Caco-2 (cell line): Measurements from ENCODE around the gene GRM5. TPM values are rescaled to one million over a fixed set of nuclear protein-coding genes. Genes with fewer than 3 reads are reported as not detected.

Experiments
- BruUV-seq: library from RNA; stranded (reverse); fragments of 400-500 nt; replicated peaks from 2 replicates; lab custom pipeline; 2021; lab: Mats Ljungman, UMichigan
- CTCF ChIA-PET: fragments of 300-600 bp; sonication (Branson Sonifier 250); formaldehyde crosslinking; loops from one replicate; lab custom pipeline; 2022; ENCODE audit warnings: antibody characterized with exemption; lab: Charles Lee
- POLR2A ChIA-PET: fragments of 300-600 bp; sonication (Branson Sonifier 250); formaldehyde crosslinking; loops from one replicate; lab custom pipeline; 2022; ENCODE audit warnings: antibody characterized with exemption; lab: Charles Lee
- DNase-seq, 2 experiments: peaks; one replicate each; pipeline versions ENCODE4 v3.0.0 to v3.0.0-alpha.2; 2020 to 2022
- H3K27me3 ChIP-seq: replicated peaks from 2 replicates; pipeline ENCODE4 v1.6.0; 2011; ENCODE audit warnings: low read length; ENCODE audit not compliant: control insufficient read depth, insufficient read depth
- H3K36me3 ChIP-seq: 2 replicates; pipeline ENCODE4 v1.5.1; 2011; ENCODE audit warnings: low read length; ENCODE audit not compliant: control insufficient read depth, insufficient read depth
- H3K4me1 ChIP-seq: fragments of 250-450 bp; sonication (Bioruptor Pico); 2 replicates; pipeline ENCODE4 v1.5.1; 2020; ENCODE audit warnings: mild to moderate bottlenecking
- H3K4me3 ChIP-seq: 2 replicates; pipeline ENCODE4 v1.5.1; 2011; ENCODE audit warnings: low read depth, mild to moderate bottlenecking, control low read depth, low read length
- H3K9me3 ChIP-seq: fragments of 250-450 bp; sonication (Bioruptor Pico); 2 replicates; pipeline ENCODE4 v1.5.1; 2020; ENCODE audit warnings: mild to moderate bottlenecking, moderate library complexity
- H3K27ac Mint-ChIP-seq: one replicate; pipeline ENCODE4 v1.8.0; 2022; ENCODE audit warnings: mixed read lengths; ENCODE audit not compliant: unreplicated experiment
- H3K27me3 Mint-ChIP-seq: one replicate; pipeline ENCODE4 v1.8.0; 2022; ENCODE audit warnings: mixed read lengths; ENCODE audit not compliant: insufficient read depth, unreplicated experiment
- H3K36me3 Mint-ChIP-seq: one replicate; pipeline ENCODE4 v1.8.0; 2022; ENCODE audit warnings: mild to moderate bottlenecking, mixed read lengths; ENCODE audit not compliant: insufficient read depth, unreplicated experiment
- H3K4me1 Mint-ChIP-seq: one replicate; pipeline ENCODE4 v1.8.0; 2022; ENCODE audit warnings: low read depth, mixed read lengths; ENCODE audit not compliant: unreplicated experiment
- H3K4me3 Mint-ChIP-seq: one replicate; pipeline ENCODE4 v1.8.0; 2022; ENCODE audit warnings: mild to moderate bottlenecking, moderate library complexity, mixed read lengths; ENCODE audit not compliant: unreplicated experiment
- H3K9me3 Mint-ChIP-seq: one replicate; pipeline ENCODE4 v1.8.0; 2022; ENCODE audit warnings: mixed read lengths; ENCODE audit not compliant: unreplicated experiment
- intact Hi-C: fragments of 100-400 bp; cut with micrococcal nuclease; formaldehyde crosslinking; loops from one replicate; pipeline ENCODE4 v1.10.0; 2022; ENCODE audit not compliant: unreplicated experiment
- total RNA-seq: library from RNA; stranded (reverse); gene quantifications from 2 replicates; pipeline ENCODE4 v1.2.3, GENCODE V29; 2022
- TF ChIP-seq, protein P1 (sequence below), 2 experiments: fragments of 200-600 bp in 1 of 2; IDR thresholded peaks; 1 replicate in 1 of 2; 2 replicates in 1 of 2; pipeline versions ENCODE4 v1.5.1 to v1.8.0; 2011 to 2022; ENCODE audit warnings: antibody characterized with exemption in 1 of 2, control low read depth in 1 of 2, inconsistent platforms in 1 of 2, low read depth in 1 of 2, low read length in 1 of 2, mild to moderate bottlenecking in 1 of 2, moderate library complexity in 1 of 2; ENCODE audit not compliant: insufficient read depth in 1 of 2, severe bottlenecking in 1 of 2, unreplicated experiment in 1 of 2

GRM5 gene
- total RNA-seq, 1 experiment from 2014 or later: not detected

DNA sequence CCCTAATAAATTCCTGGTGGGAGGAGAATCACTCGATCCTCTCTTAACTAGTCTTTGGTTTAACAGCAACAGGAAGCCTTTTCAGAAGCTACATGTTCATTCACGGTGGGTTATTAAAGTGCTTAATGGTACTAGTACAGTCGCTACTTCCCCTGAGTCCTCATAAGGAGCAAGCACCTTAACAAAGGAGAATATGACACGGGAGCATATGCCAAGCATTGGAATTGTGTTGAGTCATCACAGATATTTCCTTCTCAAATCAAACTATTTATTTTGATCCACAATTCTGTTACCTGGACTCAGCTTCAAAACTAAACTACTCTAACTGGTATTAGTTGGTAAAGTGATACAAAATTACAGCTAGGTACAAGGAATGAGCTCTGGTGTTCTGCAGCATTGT is 550.8 kb downstream of the GRM5 start:
- CTCF ChIA-PET: interaction anchor here (0.6 kb wide), 1 partner anchor 341 kb away, joined by 3 read pairs; no protein-coding TSS in a partner anchor
- BruUV-seq: no TSS peak
- POLR2A ChIA-PET: no interaction called here
- no peak overlapping the region for H3K4me3 Mint-ChIP-seq
- DNase-seq: no peak
- H3K9me3 ChIP-seq: no peaks in the 10 kb centered on the region
- H3K9me3 Mint-ChIP-seq: no peaks in the 10 kb centered on the region
- intact Hi-C loops: no loop called here
- TF ChIP-seq, protein P1, sequence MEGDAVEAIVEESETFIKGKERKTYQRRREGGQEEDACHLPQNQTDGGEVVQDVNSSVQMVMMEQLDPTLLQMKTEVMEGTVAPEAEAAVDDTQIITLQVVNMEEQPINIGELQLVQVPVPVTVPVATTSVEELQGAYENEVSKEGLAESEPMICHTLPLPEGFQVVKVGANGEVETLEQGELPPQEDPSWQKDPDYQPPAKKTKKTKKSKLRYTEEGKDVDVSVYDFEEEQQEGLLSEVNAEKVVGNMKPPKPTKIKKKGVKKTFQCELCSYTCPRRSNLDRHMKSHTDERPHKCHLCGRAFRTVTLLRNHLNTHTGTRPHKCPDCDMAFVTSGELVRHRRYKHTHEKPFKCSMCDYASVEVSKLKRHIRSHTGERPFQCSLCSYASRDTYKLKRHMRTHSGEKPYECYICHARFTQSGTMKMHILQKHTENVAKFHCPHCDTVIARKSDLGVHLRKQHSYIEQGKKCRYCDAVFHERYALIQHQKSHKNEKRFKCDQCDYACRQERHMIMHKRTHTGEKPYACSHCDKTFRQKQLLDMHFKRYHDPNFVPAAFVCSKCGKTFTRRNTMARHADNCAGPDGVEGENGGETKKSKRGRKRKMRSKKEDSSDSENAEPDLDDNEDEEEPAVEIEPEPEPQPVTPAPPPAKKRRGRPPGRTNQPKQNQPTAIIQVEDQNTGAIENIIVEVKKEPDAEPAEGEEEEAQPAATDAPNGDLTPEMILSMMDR (IDR thresholded peaks at IDR 0.05; ENCODE audit: insufficient read depth in 1 of 2, low read depth in 1 of 2, low read length in 1 of 2, severe bottlenecking in 1 of 2, unreplicated experiment in 1 of 2): no peak
- no peaks in the 10 kb centered on the region for H3K27me3 ChIP-seq
- H3K4me1 Mint-ChIP-seq: no peaks in the 10 kb centered on the region
- no peak overlapping the region for H3K27ac Mint-ChIP-seq
- peaks cover 6% of the 10 kb centered on the region for H3K27me3 Mint-ChIP-seq
- no peak overlapping the region for H3K4me3 ChIP-seq
- H3K4me1 ChIP-seq: no peaks in the 10 kb centered on the region
- H3K36me3 Mint-ChIP-seq: no peaks in the 10 kb centered on the region
- H3K36me3 ChIP-seq: no peaks in the 10 kb centered on the region

DNA sequence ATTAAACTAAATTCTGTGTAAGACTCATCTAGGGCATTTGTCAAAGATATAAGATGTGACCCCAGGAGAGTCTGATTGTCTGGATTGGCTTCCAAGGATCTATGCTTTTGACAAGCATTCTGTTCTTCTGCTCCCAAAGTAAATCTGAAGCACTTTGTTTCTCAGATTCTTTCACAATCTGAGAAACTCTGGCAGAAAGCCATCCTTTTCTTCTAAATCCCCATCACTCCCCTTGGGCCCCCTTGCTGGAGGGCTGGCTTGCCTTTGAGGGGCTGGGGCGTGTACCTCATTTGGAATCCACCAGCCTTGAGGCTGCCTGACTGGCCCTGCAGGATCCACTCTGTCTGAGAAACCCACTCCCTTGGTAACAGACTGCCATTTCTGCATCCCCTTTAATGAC is 554.8 kb downstream of the GRM5 start:
- Mint-ChIP-seq H3K27me3 (peaks cover 3% of the 10 kb centered on the region), H3K36me3 (no peaks in the 10 kb centered on the region), H3K9me3 (no peaks in the 10 kb centered on the region), H3K27ac (no peak overlapping the region), H3K4me1 (no peaks in the 10 kb centered on the region), H3K4me3 (no peak overlapping the region)
- Histone ChIP-seq H3K4me1 (no peaks in the 10 kb centered on the region), H3K27me3 (no peaks in the 10 kb centered on the region), H3K9me3 (no peaks in the 10 kb centered on the region), H3K4me3 (no peak overlapping the region), H3K36me3 (no peaks in the 10 kb centered on the region)
- no peak for DNase-seq
- no TSS peak for BruUV-seq
- TF ChIP-seq, protein P1 (IDR thresholded peaks at IDR 0.05; ENCODE audit: insufficient read depth in 1 of 2, low read depth in 1 of 2, low read length in 1 of 2, severe bottlenecking in 1 of 2, unreplicated experiment in 1 of 2): no peak
- POLR2A ChIA-PET: no interaction called here
- intact Hi-C loops: no loop called here
- CTCF ChIA-PET: no interaction called here

DNA sequence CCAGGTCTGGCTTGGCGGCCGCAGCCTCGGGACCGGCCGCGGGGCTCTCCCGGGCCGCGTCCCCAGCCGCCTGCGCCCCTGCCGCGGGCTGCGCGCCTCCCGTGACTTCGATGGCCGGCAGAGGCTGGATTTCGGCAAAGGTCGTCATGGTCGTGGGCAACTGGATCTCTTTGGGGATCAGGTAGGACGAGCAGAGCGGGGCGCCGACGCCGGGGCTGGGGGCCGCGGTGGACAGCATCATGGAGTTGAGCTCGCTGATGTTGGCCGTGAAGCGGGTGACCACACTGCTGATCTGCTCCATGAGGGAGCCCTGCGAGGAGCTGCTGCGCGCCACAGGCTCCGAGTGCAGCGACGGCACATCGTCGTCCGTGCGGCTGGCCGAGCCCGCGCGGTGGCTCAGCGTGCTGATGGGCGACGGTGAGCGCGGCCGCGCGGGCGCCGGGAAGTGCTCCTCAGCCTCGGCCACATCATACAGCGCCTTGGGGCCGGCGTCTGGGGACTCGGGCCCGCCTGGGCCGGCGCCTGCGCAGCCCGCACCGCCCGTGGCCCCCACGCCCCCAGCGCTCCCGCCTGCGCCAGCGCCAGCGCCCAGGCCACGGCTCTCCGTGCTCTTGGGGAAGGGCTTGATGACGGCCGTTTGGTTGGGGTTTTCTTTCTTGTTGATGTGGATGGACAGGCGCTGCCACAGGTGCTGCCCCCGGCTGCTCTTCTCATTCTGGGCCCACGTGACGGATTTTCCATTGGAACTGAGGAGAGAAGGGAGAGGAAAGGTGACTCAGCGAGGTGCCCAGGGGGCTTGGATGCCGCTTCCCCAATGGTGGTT is 556.8 kb downstream of the GRM5 start:
- Histone ChIP-seq H3K36me3 (no peaks in the 10 kb centered on the region), H3K4me1 (no peaks in the 10 kb centered on the region), H3K27me3 (no peaks in the 10 kb centered on the region), H3K4me3 (no peak overlapping the region), H3K9me3 (no peaks in the 10 kb centered on the region)
- POLR2A ChIA-PET: no interaction called here
- DNase-seq: no peak
- Mint-ChIP-seq H3K27me3 (peaks cover 3% of the 10 kb centered on the region), H3K4me1 (no peaks in the 10 kb centered on the region), H3K27ac (no peak overlapping the region), H3K4me3 (no peak overlapping the region), H3K9me3 (no peaks in the 10 kb centered on the region), H3K36me3 (no peaks in the 10 kb centered on the region)
- TF ChIP-seq, protein P1 (IDR thresholded peaks at IDR 0.05; ENCODE audit: insufficient read depth in 1 of 2, low read depth in 1 of 2, low read length in 1 of 2, severe bottlenecking in 1 of 2, unreplicated experiment in 1 of 2): no peak
- BruUV-seq: no TSS peak
- intact Hi-C loops: no loop called here
- CTCF ChIA-PET: no interaction called here
